B cell (primary cell): Measurements from ENCODE around the gene TMEM203. TPM values are rescaled to one million over a fixed set of nuclear protein-coding genes. Genes with fewer than 3 reads are reported as not detected.

Experiments used
- ATAC-seq: fragments of 200-7000 bp; cut with Tn5 transposase; one replicate; pipeline ENCODE4 v1.10.0; 2021; ENCODE audit warnings: low read depth, mild to moderate bottlenecking, moderate number of reproducible peaks, moderate library complexity
- CTCF ChIA-PET: fragments of 350-600 bp; sonication (Branson Sonifier 250); formaldehyde crosslinking; loops from one replicate; lab custom pipeline; 2021; ENCODE audit warnings: antibody characterized with exemption, inconsistent platforms; lab: Charles Lee
- POLR2A ChIA-PET: fragments of 350-600 bp; sonication (Branson Sonifier 250); formaldehyde crosslinking; loops from one replicate; lab custom pipeline; 2021; ENCODE audit warnings: antibody characterized with exemption; lab: Charles Lee
- DNase-seq: peaks from one replicate; pipeline ENCODE4 v3.0.0; 2013
- H2AFZ ChIP-seq: 2 replicates; pipeline ENCODE4 v1.6.1; 2012; ENCODE audit warnings: mild to moderate bottlenecking, low read depth, low read length; ENCODE audit not compliant: insufficient read depth, poor library complexity, severe bottlenecking
- H3K27ac ChIP-seq, 2 donors: 1 replicate in 1 of 2; 2 replicates in 1 of 2; pipeline ENCODE4 v1.5.1; 2012 to 2013; ENCODE audit warnings: low read length in 2 of 2, mild to moderate bottlenecking in 2 of 2, moderate library complexity in 1 of 2
- H3K27me3 ChIP-seq, 4 experiments: fragments of 200-600 bp in 1 of 4; sonication (generic) in 1 of 4; replicated peaks in 1 of 4; 1 replicate in 2 of 4; 2 replicates in 2 of 4; pipeline versions ENCODE4 v1.6.1 to v1.7.0; 2013 to 2016; ENCODE audit warnings: low read length in 3 of 4, mild to moderate bottlenecking in 2 of 4, mixed read lengths in 1 of 4, moderate library complexity in 1 of 4; ENCODE audit not compliant: insufficient read depth in 4 of 4, control insufficient read depth in 3 of 4; ENCODE audit errors: control extremely low read depth in 1 of 4
- H3K36me3 ChIP-seq, 2 experiments: replicated peaks in 1 of 2; 1 replicate in 1 of 2; 2 replicates in 1 of 2; pipeline versions ENCODE4 v1.6.1 to v1.7.1; 2013; ENCODE audit warnings: low read length in 1 of 2; ENCODE audit not compliant: insufficient read depth in 2 of 2, control insufficient read depth in 1 of 2; ENCODE audit errors: control extremely low read depth in 1 of 2, extremely low read depth in 1 of 2
- H3K4me1 ChIP-seq, 2 donors: fragments of 200-600 bp in 1 of 2; sonication (generic) in 1 of 2; 1 replicate in 1 of 2; 2 replicates in 1 of 2; pipeline versions ENCODE4 v1.5.1 to v1.6.1; 2013 to 2017; ENCODE audit warnings: low read length in 2 of 2; ENCODE audit not compliant: control insufficient read depth in 2 of 2, insufficient read depth in 2 of 2
- H3K4me2 ChIP-seq: replicated peaks from 2 replicates; pipeline ENCODE3; 2012; ENCODE audit warnings: mild to moderate bottlenecking, low read depth, low read length; ENCODE audit not compliant: poor library complexity, severe bottlenecking
- H3K4me3 ChIP-seq, 5 experiments: fragments of 200-600 bp in 1 of 5; sonication (generic) in 1 of 5; 1 replicate in 3 of 5; 2 replicates in 2 of 5; pipeline versions ENCODE4 v1.5.1 to v1.7.0; 2011 to 2016; ENCODE audit warnings: low read length in 4 of 5, mild to moderate bottlenecking in 4 of 5, low read depth in 2 of 5, control low read depth in 1 of 5, moderate library complexity in 1 of 5; ENCODE audit not compliant: insufficient read depth in 1 of 5; ENCODE audit errors: control extremely low read depth in 1 of 5, extremely low read depth in 1 of 5
- H3K79me2 ChIP-seq: fragments of 200-600 bp; sonication (generic); one replicate; pipeline ENCODE4 v1.6.0; 2016; ENCODE audit warnings: low read length; ENCODE audit not compliant: control insufficient read depth, insufficient read depth
- H3K9ac ChIP-seq: fragments of 200-600 bp; sonication (generic); 2 replicates; pipeline ENCODE4 v1.6.1; 2017; ENCODE audit warnings: mild to moderate bottlenecking, low read length, moderate library complexity
- H3K9me3 ChIP-seq, 3 donors: one replicate each; pipeline versions ENCODE4 v1.6.1 to v1.7.1; 2013; ENCODE audit warnings: low read length in 2 of 3; ENCODE audit not compliant: control insufficient read depth in 2 of 3, insufficient read depth in 1 of 3; ENCODE audit errors: control extremely low read depth in 1 of 3
- H4K20me1 ChIP-seq: 2 replicates; pipeline ENCODE4 v1.6.0; 2012; ENCODE audit warnings: mild to moderate bottlenecking, low read length; ENCODE audit not compliant: insufficient read depth, control insufficient read depth, poor library complexity, severe bottlenecking
- H3K27ac Mint-ChIP-seq: one replicate; pipeline ENCODE4 v1.8.0; 2021; ENCODE audit warnings: mixed read lengths
- H3K27me3 Mint-ChIP-seq: one replicate; pipeline ENCODE4 v1.8.0; 2021; ENCODE audit warnings: mixed read lengths
- H3K4me1 Mint-ChIP-seq: one replicate; pipeline ENCODE4 v1.8.0; 2021; ENCODE audit warnings: mixed read lengths
- H3K4me3 Mint-ChIP-seq: one replicate; pipeline ENCODE4 v1.8.0; 2021; ENCODE audit warnings: mixed read lengths
- H3K9me3 Mint-ChIP-seq: one replicate; pipeline ENCODE4 v1.8.0; 2022; ENCODE audit warnings: mixed read lengths; ENCODE audit not compliant: insufficient read depth
- CTCF ChIP-seq: fragments of 200-600 bp; IDR thresholded peaks from one replicate; pipeline ENCODE4 v1.8.0; 2022; ENCODE audit warnings: antibody characterized with exemption, mild to moderate bottlenecking
- EZH2 ChIP-seq: IDR thresholded peaks from 2 replicates; pipeline ENCODE4 v1.6.1; 2012; ENCODE audit warnings: borderline replicate concordance, low read depth, mild to moderate bottlenecking, moderate library complexity, low read length; ENCODE audit not compliant: insufficient read depth, poor library complexity, severe bottlenecking
- WGBS: methylation state at CpG from one replicate; pipeline ENCODE4 v1.1.5; 2013; ENCODE audit warnings: missing lambda C conversion rate; ENCODE audit not compliant: insufficient coverage; 5-methylcytosine and 5-hydroxymethylcytosine counted together
- intact Hi-C: fragments of 100-400 bp; cut with micrococcal nuclease; formaldehyde crosslinking; loops from one replicate; pipeline ENCODE4 v1.10.0; 2022
- polyA plus RNA-seq: library from polyadenylated mRNA; depleted of rRNA; stranded (reverse); fragments of >200 nt; gene quantifications from 2 replicates; pipeline ENCODE4 v1.2.3, GENCODE V29; 2012
- total RNA-seq, 2 donors: library from RNA; stranded (reverse); fragments of 120-200 nt in 1 of 2; gene quantifications; 1 replicate in 1 of 2; 2 replicates in 1 of 2; pipeline versions ENCODE4 v1.2.3 to v1.2.4, GENCODE V29; 2013 to 2022

TMEM203 gene
- total and polyA plus RNA-seq, 2 donors (not counting 1 experiment from before 2014, with no cell fraction given) = 20.6 to 35.7 TPM

- ATAC-seq (no peak), DNase-seq (no peak)
- intact Hi-C loops = loop anchor here (5.0 kb wide), 1 partner anchor 58 kb away; no protein-coding TSS in a partner anchor
- Mint-ChIP-seq H3K4me3 (no peak overlapping the region), H3K9me3 (no peaks in the 10 kb centered on the region), H3K4me1 (peaks cover 30% of the 10 kb centered on the region), H3K27me3 (no peaks in the 10 kb centered on the region), H3K27ac (no peak overlapping the region)
- ChIA-PET POLR2A (no interaction called here), CTCF (no interaction called here)
- TF ChIP-seq CTCF (no peak), EZH2 (no peak)
- 98% methylated on average over 47 of the region's 48 CpGs for WGBS
- Histone ChIP-seq H3K4me3 (no peak overlapping the region), H3K27ac (no peak overlapping the region), H3K36me3 (peaks cover 0 to 61% of the 10 kb centered on the region in 2 experiments), H3K27me3 (no peaks in the 10 kb centered on the region), H3K4me2 (no peak overlapping the region), H3K9me3 (peaks cover 0 to 3% (median 0%) of the 10 kb centered on the region in 3 donors), H3K9ac (no peak overlapping the region), H2AFZ (no peak overlapping the region), H3K79me2 (peaks cover 49% of the 10 kb centered on the region), H3K4me1 (peaks cover 26 to 34% of the 10 kb centered on the region in 2 donors), H4K20me1 (peaks cover 58% of the 10 kb centered on the region)
These were observed 20.4 kb downstream of the TMEM203 start for GRCh38 chr9:137184881-137185660.

GRCh38 chr9:137183980-137184595 lies 21.4 kb downstream of the TMEM203 start:
- Histone ChIP-seq H3K9me3 (peaks cover 0 to 3% (median 0%) of the 10 kb centered on the region in 3 donors), H3K4me3 (no peak overlapping the region), H3K9ac (no peak overlapping the region), H3K27ac (no peak overlapping the region), H4K20me1 (peaks cover 57% of the 10 kb centered on the region), H2AFZ (no peak overlapping the region), H3K79me2 (peaks cover 42% of the 10 kb centered on the region), H3K4me2 (no peak overlapping the region), H3K27me3 (no peaks in the 10 kb centered on the region), H3K4me1 (peaks cover 17 to 24% of the 10 kb centered on the region in 2 donors), H3K36me3 (peaks cover 0 to 64% of the 10 kb centered on the region in 2 experiments)
- H3K4me3 Mint-ChIP-seq = no peak overlapping the region
- 98% methylated on average over 27 of the region's 27 CpGs for WGBS
- DNase-seq (no peak), ATAC-seq (no peak)
- H3K4me1 Mint-ChIP-seq = peaks cover 22% of the 10 kb centered on the region
- TF ChIP-seq EZH2 (no peak), CTCF (no peak)
- no peak overlapping the region for H3K27ac Mint-ChIP-seq
- H3K27me3 Mint-ChIP-seq = no peaks in the 10 kb centered on the region
- POLR2A ChIA-PET = no interaction called here
- H3K9me3 Mint-ChIP-seq = no peaks in the 10 kb centered on the region
- intact Hi-C loops = no loop called here
- CTCF ChIA-PET = no interaction called here
